ENCODE data around the gene CCDC69. TPM values are rescaled to one million over a fixed set of nuclear protein-coding genes. Genes with fewer than 3 reads are reported as not detected.
A peak's percentile ranks its signal among the peaks of the same experiment; 100 is the strongest.

The CCDC69 gene
- total and polyA plus RNA-seq, 10 of the 15 experiments (the other 5 are each of a cell fraction or from before 2014, with no cell fraction given) = 13.5 to 106 (median 70.1) TPM

DNA sequence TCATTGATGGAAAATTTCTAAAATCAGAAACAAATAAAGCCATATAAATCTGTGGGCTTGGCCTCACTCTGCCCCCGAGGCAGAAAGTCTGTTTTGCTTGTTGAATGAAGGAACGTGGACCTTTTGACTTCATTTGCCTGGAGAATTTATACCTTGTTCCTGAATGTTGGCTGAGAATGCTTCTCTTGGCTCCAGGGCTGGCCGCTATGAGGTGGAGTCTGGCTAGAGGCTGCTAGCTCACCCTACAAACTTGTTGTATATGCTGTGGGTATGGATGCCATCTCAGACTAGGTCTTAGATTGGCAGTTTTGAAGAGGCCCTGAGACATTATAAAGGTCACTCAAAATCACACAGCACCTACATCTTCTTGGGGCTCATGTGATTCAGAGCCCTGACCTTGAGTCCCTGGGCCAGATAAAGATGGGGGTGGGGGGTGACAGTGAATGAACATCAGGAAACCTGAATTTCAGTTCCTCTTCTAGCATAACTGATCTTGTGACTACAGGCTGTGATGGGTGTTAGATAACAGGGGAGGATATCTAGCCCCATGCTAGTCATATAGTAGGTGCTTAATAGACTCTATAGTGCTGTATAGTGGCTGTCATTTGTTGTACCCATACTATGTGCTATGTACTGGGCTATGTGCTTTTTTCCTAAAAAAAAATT is 31.9 kb upstream of the CCDC69 start (continued):
- TF ChIP-seq, protein P1, sequence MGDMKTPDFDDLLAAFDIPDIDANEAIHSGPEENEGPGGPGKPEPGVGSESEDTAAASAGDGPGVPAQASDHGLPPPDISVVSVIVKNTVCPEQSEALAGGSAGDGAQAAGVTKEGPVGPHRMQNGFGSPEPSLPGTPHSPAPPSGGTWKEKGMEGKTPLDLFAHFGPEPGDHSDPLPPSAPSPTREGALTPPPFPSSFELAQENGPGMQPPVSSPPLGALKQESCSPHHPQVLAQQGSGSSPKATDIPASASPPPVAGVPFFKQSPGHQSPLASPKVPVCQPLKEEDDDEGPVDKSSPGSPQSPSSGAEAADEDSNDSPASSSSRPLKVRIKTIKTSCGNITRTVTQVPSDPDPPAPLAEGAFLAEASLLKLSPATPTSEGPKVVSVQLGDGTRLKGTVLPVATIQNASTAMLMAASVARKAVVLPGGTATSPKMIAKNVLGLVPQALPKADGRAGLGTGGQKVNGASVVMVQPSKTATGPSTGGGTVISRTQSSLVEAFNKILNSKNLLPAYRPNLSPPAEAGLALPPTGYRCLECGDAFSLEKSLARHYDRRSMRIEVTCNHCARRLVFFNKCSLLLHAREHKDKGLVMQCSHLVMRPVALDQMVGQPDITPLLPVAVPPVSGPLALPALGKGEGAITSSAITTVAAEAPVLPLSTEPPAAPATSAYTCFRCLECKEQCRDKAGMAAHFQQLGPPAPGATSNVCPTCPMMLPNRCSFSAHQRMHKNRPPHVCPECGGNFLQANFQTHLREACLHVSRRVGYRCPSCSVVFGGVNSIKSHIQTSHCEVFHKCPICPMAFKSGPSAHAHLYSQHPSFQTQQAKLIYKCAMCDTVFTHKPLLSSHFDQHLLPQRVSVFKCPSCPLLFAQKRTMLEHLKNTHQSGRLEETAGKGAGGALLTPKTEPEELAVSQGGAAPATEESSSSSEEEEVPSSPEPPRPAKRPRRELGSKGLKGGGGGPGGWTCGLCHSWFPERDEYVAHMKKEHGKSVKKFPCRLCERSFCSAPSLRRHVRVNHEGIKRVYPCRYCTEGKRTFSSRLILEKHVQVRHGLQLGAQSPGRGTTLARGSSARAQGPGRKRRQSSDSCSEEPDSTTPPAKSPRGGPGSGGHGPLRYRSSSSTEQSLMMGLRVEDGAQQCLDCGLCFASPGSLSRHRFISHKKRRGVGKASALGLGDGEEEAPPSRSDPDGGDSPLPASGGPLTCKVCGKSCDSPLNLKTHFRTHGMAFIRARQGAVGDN (IDR thresholded peaks at IDR 0.05) = peak; percentile 81
- TF ChIP-seq IKZF1 (conservative IDR thresholded peaks at IDR 0.05) (peak; percentile 85), YY1 (IDR thresholded peaks at IDR 0.05; ENCODE audit: low read depth, low read length) (peak; percentile 68), NFIC (IDR thresholded peaks at IDR 0.05; ENCODE audit: low read depth, low read length) (peak; percentile 60), BACH1 (IDR thresholded peaks at IDR 0.05; ENCODE audit: borderline replicate concordance) (peak; percentile 59; the same call in 1 of the 2 replicates), CHD2 (IDR thresholded peaks at IDR 0.05; ENCODE audit: borderline replicate concordance, low read depth, low read length) (peak; percentile 79; the same call in 1 of the 2 replicates), SIN3A (IDR thresholded peaks at IDR 0.05; ENCODE audit: low read depth, low read length) (peak; percentile 70; the same call in 1 of the 2 replicates), POLR2A (IDR thresholded peaks at IDR 0.05; ENCODE audit: low read depth, low read length) (peak; percentile 30; the same call in 1 of the 2 replicates), NFYA (IDR thresholded peaks at IDR 0.05; ENCODE audit: borderline replicate concordance, low read depth, low read length) (no peak), SP1 (IDR thresholded peaks at IDR 0.05; ENCODE audit: low read depth, low read length) (peak; percentile 53), ZNF622 (IDR thresholded peaks at IDR 0.05) (no peak), NFXL1 (IDR thresholded peaks at IDR 0.05; ENCODE audit: borderline replicate concordance) (no peak)
- TF ChIP-seq, protein P2, sequence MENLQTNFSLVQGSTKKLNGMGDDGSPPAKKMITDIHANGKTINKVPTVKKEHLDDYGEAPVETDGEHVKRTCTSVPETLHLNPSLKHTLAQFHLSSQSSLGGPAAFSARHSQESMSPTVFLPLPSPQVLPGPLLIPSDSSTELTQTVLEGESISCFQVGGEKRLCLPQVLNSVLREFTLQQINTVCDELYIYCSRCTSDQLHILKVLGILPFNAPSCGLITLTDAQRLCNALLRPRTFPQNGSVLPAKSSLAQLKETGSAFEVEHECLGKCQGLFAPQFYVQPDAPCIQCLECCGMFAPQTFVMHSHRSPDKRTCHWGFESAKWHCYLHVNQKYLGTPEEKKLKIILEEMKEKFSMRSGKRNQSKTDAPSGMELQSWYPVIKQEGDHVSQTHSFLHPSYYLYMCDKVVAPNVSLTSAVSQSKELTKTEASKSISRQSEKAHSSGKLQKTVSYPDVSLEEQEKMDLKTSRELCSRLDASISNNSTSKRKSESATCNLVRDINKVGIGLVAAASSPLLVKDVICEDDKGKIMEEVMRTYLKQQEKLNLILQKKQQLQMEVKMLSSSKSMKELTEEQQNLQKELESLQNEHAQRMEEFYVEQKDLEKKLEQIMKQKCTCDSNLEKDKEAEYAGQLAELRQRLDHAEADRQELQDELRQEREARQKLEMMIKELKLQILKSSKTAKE (IDR thresholded peaks at IDR 0.05; ENCODE audit: low read depth, poor library complexity, severe bottlenecking) = peak; percentile 73
- TF ChIP-seq, protein P3, sequence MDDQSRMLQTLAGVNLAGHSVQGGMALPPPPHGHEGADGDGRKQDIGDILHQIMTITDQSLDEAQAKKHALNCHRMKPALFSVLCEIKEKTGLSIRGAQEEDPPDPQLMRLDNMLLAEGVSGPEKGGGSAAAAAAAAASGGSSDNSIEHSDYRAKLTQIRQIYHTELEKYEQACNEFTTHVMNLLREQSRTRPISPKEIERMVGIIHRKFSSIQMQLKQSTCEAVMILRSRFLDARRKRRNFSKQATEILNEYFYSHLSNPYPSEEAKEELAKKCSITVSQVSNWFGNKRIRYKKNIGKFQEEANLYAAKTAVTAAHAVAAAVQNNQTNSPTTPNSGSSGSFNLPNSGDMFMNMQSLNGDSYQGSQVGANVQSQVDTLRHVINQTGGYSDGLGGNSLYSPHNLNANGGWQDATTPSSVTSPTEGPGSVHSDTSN (IDR thresholded peaks at IDR 0.05; ENCODE audit: insufficient replicate concordance, low read depth, low read length) = peak; percentile 10
- TF ChIP-seq, protein P4, sequence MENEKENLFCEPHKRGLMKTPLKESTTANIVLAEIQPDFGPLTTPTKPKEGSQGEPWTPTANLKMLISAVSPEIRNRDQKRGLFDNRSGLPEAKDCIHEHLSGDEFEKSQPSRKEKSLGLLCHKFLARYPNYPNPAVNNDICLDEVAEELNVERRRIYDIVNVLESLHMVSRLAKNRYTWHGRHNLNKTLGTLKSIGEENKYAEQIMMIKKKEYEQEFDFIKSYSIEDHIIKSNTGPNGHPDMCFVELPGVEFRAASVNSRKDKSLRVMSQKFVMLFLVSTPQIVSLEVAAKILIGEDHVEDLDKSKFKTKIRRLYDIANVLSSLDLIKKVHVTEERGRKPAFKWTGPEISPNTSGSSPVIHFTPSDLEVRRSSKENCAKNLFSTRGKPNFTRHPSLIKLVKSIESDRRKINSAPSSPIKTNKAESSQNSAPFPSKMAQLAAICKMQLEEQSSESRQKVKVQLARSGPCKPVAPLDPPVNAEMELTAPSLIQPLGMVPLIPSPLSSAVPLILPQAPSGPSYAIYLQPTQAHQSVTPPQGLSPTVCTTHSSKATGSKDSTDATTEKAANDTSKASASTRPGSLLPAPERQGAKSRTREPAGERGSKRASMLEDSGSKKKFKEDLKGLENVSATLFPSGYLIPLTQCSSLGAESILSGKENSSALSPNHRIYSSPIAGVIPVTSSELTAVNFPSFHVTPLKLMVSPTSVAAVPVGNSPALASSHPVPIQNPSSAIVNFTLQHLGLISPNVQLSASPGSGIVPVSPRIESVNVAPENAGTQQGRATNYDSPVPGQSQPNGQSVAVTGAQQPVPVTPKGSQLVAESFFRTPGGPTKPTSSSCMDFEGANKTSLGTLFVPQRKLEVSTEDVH (IDR thresholded peaks at IDR 0.05; ENCODE audit: low read depth, partially characterized antibody) = no peak

All from GM12878 (cell line).